Tibial nerve (tissue), 4 donors: ENCODE measurements around the gene MAPK10.

ENCODE experiments used
- CTCF ChIP-seq, 5 experiments: fragments of 200-600 bp in 3 of 5; fragments of 450-650 bp in 2 of 5; sonication (generic) in 3 of 5; IDR thresholded peaks; one replicate each; pipeline ENCODE4 v1.5.1; 2016 to 2019; ENCODE audit warnings: antibody characterized with exemption in 5 of 5, mild to moderate bottlenecking in 3 of 5, moderate library complexity in 2 of 5
- EP300 ChIP-seq, 2 donors: sonication (generic); formaldehyde crosslinking; IDR thresholded peaks; one replicate each; pipeline ENCODE4 v1.6.1; 2017; ENCODE audit warnings: antibody characterized with exemption in 2 of 2, mild to moderate bottlenecking in 1 of 2
- POLR2A ChIP-seq, 2 donors: fragments of 450-650 bp; IDR thresholded peaks; one replicate each; pipeline ENCODE4 v1.6.1; 2017; ENCODE audit warnings: antibody characterized with exemption in 2 of 2, mild to moderate bottlenecking in 2 of 2, moderate library complexity in 2 of 2

GRCh38 chr4:86279293-86279960 is 80.4 kb downstream of the MAPK10 start:
- no peak for TF ChIP-seq CTCF (IDR thresholded peaks at IDR 0.05)
- TF ChIP-seq POLR2A (IDR thresholded peaks at IDR 0.05): no peak
- no peak for TF ChIP-seq EP300 (IDR thresholded peaks at IDR 0.05)
